Coronary artery (tissue), 2 donors: Measurements from ENCODE around the gene YWHAG.
A peak's percentile ranks its signal among the peaks of the same experiment; 100 is the strongest.
"Not testable (repeated sequence)": the region's sequence is repeated elsewhere in the genome, so short reads cannot be mapped to it uniquely, and the experiment has no call there.

ENCODE experiments used
- DNase-seq: peaks from one replicate; pipeline ENCODE4 v3.0.0-alpha.2; 2017; ENCODE audit warnings: low spot score
- H3K27ac ChIP-seq, 2 donors: fragments of 200-600 bp; sonication (generic); one replicate each; pipeline ENCODE4 v1.5.1; 2016 to 2019
- H3K4me3 ChIP-seq: fragments of 200-600 bp; sonication (generic); 2 replicates; pipeline ENCODE4 v1.5.1; 2016; ENCODE audit warnings: mild to moderate bottlenecking, moderate library complexity
- TF ChIP-seq, protein P1 (sequence below): fragments of 200-600 bp; sonication (generic); IDR thresholded peaks from one replicate; pipeline ENCODE4 v1.5.1; 2019; ENCODE audit warnings: antibody characterized with exemption

Gene YWHAG

DNA sequence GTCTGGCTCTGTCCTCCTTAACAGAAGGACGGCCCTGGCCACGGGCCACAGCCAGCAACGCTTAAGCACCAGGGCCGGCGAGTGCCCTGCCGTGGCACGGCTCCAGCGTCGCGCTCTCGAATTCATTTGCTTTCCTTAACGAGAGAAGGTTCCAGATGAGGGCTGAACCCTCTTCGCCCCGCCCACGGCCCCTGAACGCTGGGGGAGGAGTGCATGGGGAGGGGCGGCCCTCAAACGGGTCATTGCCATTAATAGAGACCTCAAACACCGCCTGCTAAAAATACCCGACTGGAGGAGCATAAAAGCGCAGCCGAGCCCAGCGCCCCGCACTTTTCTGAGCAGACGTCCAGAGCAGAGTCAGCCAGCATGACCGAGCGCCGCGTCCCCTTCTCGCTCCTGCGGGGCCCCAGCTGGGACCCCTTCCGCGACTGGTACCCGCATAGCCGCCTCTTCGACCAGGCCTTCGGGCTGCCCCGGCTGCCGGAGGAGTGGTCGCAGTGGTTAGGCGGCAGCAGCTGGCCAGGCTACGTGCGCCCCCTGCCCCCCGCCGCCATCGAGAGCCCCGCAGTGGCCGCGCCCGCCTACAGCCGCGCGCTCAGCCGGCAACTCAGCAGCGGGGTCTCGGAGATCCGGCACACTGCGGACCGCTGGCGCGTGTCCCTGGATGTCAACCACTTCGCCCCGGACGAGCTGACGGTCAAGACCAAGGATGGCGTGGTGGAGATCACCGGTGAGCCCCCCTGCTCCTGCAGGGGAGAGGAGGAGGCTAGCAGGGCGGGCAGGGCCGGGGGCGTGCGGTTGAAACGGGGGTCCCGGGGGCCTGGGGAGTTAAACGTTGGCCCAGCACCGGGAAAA, 56.2 kb downstream of the YWHAG start, which contains the start of gene HSPB1:
TSS of gene HSPB1 (plus strand) at position 327 of the 855 bp plus-strand sequence. CDS start at position 367, 40 bp downstream.
- DNase-seq: peak; percentile 99

DNA sequence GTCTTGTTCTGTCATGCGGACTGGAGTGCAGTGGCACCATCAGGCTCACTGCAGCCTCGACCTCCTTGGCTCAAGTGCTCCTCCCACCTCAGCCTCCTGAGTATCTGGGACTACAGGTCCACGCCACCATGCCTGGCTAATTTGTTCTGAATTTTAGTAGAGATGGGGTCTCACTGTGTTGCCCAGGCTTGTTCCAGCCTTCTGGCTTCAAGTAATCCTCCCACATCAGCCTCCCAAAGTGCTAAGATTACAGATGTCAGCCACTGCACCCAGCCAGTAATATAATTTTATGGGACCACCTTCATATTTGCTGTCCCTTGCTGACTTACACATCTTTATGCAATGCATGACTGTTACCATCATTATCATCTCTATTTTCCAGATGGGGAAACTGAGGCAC, 57.8 kb downstream of the YWHAG start:
- DNase-seq: no peak
- Histone ChIP-seq H3K27ac (peak overlapping the region; percentile 27 to 99), H3K4me3 (no peak overlapping the region)
- TF ChIP-seq, protein P1, sequence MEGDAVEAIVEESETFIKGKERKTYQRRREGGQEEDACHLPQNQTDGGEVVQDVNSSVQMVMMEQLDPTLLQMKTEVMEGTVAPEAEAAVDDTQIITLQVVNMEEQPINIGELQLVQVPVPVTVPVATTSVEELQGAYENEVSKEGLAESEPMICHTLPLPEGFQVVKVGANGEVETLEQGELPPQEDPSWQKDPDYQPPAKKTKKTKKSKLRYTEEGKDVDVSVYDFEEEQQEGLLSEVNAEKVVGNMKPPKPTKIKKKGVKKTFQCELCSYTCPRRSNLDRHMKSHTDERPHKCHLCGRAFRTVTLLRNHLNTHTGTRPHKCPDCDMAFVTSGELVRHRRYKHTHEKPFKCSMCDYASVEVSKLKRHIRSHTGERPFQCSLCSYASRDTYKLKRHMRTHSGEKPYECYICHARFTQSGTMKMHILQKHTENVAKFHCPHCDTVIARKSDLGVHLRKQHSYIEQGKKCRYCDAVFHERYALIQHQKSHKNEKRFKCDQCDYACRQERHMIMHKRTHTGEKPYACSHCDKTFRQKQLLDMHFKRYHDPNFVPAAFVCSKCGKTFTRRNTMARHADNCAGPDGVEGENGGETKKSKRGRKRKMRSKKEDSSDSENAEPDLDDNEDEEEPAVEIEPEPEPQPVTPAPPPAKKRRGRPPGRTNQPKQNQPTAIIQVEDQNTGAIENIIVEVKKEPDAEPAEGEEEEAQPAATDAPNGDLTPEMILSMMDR: no peak

More for the DNA sequence above, 56.2 kb downstream of the YWHAG start, which contains the start of gene HSPB1:
- TF ChIP-seq, protein P1: no peak
- Histone ChIP-seq H3K4me3 (peak within 1 kb of the TSS; percentile 82), H3K27ac (peak within 1 kb of the TSS; percentile 95 to 99)

DNA sequence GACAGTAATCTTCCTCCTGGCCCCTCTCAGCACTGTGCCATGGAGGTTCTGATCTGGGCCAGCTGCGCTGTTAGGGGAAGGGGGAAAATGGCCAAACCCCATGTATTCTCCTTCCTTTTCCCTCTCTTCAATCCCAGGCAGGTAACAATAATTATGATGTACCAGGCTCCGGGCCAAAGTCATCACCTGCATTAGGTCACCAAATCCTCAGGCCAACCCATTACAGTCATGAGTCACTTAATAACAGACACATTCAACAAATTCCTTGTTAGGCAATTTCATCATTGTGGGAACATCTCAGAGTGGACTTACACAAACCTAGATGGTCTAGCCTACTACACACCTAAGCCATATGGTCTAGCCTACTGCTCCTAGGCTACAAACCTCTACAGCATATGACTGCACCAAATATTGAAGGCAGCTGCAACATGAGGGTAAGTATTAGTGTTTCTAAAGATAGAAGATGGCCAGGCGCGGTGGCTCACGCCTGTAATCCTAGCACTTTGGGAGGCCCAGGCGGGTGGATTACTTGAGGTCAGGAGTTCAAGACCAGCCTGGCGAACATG, 58.5 kb downstream of the YWHAG start:
- H3K27ac ChIP-seq: peak overlapping the region; percentile 77 to 99
- H3K4me3 ChIP-seq: no peak overlapping the region
- TF ChIP-seq, protein P1: no peak
- no peak for DNase-seq

DNA sequence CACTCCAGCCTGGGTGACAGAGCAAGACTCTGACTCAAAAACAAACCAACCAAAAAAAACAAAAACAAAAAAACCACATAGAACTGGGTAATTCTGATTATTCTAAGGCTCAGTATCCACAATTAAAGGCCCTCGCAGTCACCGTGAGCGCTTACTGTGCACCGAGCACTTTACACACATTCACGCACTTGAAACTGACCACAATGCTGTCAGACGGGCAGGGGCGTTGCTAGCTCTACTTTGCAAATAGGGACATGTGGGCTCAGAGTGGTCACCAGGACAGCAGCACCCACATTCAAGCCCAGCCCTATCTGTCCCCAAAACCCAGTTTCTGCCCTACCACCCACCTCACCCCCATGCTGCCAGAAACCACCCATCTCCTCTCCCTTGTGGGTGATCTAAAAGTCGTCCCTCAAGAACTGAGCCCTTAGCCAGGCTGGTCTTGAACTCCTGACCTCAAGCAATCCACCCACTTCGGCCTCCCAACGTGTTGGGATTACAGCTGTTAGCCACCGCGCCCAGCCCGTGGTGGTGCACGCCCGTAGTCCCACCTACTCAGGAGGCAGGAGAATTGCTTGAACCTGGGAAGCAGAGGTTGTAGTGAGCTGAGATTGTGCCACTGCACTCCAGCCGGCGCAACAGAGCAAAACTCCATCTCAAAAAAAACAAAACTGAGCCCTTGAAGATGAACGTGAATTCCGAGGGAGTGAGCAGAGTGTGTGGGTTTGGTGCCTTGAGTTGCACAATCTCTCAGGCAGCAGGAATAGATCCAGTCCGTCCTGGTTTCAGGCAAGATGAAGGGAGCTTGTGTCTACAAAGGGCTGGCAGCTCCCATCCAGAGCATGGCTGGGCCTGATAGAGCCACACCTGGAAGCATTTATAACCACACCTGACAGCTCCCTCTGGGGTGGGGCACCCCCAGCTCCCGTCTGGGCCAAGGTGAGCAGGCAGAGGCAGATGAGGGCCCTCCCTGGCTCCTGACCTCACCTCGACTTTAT, 61.7 kb downstream of the YWHAG start:
- Histone ChIP-seq H3K27ac (peak overlapping the region; percentile 96 to 97), H3K4me3 (peak overlapping the region; percentile 51)
- TF ChIP-seq, protein P1: no peak
- peak; percentile 86 for DNase-seq

DNA sequence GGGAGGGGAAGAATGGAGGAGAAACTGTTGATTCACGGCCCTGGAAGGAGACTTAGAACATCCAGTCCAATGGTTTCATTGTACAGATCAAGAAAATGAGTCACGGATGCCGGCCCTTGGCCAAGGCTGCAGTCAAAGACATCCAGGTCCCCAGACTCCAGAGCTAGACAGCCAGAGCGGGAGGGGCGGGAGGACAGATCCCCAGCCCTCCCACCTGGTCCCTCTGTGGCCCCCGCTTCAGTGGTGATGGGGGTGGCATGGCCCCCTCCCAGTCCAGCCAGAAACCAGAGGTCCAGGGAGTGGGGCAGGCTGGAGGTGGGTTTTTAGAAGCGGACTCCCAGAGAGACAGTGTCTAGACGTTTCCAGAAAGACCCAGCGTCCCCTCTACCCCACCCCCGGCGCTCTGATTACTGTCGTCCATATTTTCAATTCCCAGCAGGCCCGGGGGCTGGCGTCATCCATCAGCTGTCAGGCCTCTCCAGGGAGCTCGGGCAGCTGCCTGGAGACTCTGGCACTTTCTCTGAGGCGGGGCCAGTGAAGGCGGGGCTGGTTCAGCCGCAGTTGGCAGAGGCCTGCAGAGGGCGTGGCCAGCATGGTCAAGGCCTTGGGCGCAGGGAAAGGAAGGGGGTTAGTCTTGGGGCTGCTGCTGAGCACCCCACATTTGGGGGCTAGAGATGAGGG, 64.3 kb downstream of the YWHAG start:
- TF ChIP-seq, protein P1: no peak
- Histone ChIP-seq H3K4me3 (peak overlapping the region; percentile 63), H3K27ac (peak overlapping the region; percentile 95 to 96)
- peak; percentile 99 for DNase-seq

DNA sequence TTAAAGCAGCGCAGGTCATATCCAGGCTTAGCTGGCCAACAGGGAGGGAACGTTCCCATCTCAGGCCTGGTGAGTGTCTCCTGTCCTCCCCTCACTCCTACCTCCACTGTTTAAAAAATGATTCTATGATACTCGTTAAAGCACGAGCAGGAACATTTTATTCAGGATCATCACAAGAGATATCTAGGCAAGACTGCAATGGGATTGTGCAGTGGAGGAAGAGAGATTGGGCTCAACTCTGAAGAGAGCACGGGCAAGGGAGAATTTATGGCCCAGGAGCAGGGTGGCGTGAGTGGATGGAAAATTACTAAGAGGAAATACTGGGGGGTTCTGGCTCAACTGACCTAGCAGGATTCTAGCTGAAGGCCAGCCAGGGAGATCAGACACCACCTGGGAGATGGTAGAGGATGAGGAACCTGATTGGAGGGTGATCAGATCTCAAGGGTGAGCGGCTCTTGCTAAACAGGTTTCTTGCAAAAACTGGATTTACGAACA, 65.3 kb downstream of the YWHAG start:
- TF ChIP-seq, protein P1: no peak
- DNase-seq: no peak
- H3K4me3 ChIP-seq: peak overlapping the region; percentile 63
- H3K27ac ChIP-seq: peak overlapping the region; percentile 95 to 96

DNA sequence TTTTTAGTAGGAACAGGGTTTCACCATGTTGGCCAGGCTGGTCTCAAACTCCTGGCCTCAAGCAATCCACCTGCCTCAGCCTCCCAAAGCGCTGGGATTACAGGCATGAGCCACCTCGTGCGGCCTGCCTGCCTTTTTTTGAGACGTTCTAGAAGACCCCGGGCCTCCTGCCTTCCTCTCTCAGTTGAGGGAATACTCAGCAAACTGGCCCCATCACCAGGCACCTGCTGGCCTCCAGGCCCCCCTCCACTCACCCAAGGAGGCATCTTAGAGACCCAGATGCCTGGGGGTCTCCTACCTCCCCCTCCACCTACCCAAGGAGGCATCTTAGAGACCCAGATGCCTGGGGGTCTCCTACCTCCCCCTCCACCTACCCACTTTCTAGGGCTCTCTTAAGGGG, 65.9 kb downstream of the YWHAG start:
- not testable (repeated sequence) for DNase-seq
- H3K4me3 ChIP-seq: peak overlapping the region; percentile 63
- peak overlapping the region; percentile 95 to 96 for H3K27ac ChIP-seq
